NCI-H1105 (cell line): ENCODE measurements around the gene PBX1.

Experiments
- DNase-seq: peaks from one replicate; lab custom pipeline; 2025; lab: John Stamatoyannopoulos, UW

The PBX1 gene

DNA sequence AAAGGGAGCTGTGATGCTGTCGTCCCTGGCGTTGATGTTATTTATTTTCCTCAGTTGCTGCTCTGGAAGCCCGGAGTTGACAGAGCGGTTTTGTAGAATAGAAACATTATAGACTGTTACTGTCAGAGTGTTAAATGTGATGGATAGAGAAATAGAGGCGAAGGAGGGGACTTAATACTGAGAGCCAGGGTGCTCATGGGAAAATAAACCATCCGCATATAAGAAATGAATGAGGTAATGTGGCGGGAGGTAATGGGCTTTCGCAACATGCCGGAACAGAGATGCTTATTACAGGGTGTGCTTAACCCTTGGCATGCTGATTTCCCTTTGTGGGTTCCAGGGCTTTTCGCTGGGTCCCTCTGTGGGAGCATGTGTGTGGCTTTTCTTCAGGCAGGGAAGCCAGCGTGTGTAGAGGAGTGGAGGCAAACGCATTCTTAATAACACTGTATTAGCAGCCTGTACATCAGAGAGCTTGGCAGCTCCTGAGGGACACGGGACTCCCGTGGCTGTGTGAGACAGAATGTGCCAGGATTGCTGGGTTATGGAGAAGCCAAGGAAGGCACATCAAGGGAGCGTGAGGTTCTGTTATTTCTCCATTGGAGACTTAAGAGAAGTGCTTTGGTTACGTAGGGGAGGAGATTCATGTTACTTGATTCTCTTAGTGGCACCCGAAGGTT, 141.0 kb downstream of the PBX1 start:
- DNase-seq: no peak

DNA sequence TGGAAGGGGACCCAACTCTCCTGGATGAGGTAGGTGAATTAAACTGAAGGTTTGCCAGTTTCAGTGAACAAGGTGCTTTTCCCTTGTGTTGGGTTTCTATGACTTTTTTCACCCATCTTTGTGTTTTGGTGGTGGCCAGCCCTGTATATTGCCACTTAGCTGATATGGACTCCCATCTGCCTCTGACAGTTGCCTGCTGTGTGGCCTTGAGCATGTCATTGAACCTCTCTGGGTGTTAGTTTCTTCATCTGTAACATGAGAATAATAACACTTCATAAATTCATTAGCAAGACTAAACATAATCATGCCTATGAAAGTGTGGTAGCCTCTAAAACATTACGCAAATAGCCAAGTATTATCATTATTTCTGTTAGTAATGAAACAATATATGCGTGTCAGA, 141.7 kb downstream of the PBX1 start:
- DNase-seq: no peak

DNA sequence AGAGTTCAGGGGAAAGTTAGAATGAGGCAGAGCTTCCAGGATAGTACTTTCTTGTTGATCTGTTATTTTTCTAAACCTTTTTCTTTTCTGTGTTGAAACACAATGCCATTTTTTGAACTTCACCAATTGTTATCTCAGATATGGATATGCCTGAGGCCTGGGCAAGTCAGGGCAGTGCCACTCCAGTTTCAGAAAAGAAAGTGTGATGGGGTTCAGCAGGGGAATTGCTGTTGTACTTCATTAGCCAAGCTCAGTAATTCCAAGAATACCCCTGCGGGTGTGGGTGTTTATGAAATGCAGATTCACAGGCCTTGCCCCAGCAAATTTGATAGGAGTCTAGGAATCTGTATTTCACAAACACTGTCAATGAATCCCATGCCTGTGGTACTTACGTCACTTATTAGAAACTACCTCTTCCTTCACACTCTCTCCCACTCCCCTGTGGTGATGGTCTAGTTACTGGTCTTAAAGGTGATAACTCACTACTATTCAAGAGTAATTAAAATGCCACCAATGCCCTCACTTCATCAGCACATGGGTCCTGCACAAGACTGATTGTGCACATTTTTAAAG, 142.3 kb downstream of the PBX1 start:
- no peak for DNase-seq

DNA sequence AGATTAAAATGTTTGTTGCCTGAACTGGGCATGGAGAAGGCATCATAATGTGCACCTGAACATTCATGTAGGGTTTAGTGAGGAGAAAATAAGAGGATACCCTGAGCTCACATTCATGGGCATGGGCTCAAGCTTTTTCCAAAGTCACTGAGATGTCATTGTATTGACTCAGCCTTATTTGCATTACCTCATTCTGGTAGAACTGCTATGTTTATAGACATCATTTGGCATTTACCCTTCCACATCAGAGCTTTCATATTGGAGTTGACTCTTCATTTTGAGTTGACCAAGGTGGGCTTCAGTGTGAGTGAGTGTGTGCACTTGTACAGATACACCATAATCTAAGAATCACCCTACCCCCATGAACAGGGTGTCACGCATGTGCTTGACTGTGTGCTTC, 143.2 kb downstream of the PBX1 start:
- DNase-seq: no peak

GRCh38 chr1:164702664-164703063, 143.7 kb downstream of the PBX1 start:
- DNase-seq: no peak

GRCh38 chr1:164703463-164703862, 144.5 kb downstream of the PBX1 start:
- DNase-seq: no peak

DNA sequence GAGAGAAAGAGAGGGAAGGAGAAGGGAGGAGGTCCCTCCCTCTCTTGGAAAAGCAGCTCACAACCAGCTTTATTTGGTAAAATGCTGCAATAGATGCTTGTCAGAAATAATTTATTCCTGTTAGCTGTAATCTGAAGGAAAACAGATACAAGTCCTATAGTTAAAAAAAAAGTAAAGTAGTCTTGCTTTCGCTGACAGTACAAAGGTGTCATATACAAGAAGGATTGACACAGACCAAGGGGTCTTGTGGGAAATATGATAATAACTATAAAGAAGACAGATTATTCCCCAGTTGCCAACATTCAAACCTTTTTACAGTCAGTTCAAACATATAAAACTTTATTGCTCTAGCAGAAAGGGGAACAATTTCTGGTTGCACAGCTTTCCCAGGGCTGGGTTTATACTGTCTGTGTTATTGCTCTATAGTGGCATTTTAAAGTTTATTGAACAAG, 145.0 kb downstream of the PBX1 start:
- DNase-seq: no peak

DNA sequence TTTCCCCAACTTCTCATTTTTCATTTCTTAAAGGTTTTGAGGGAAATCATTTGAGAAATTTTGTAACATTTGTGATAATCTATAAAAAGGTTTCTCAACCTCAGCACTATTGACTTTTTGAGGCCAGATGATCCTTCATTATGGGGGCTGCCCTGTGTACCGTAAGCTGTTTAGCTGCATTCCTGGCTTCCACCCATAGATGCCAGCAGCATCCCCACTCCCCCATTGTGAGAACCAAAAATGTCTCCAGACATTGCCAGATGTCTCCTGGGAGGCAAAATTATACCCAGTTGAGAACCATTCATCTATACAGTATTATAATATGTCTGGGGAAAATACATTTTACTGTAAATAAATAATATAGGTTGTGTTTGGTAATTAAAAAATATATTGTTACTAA, 146.0 kb downstream of the PBX1 start:
- DNase-seq: no peak

DNA sequence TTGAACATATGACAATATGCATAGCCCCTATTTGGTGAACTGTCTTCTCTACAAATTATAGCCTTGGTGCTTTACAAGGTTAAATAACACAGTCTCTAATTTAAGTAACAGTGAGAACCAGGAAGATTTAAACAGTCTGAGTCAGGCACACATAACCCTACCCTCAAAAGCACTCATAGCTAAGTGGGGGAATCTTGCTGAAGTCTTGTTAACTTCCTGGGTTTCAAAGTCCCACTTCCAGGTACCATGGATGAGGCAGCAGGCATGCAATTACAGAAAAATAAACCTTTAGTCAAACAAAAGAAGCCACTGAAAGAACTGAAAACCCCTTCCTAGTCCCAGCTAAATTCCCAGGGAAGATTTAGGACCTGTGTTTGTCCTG, 147.6 kb downstream of the PBX1 start:
- DNase-seq: no peak

DNA sequence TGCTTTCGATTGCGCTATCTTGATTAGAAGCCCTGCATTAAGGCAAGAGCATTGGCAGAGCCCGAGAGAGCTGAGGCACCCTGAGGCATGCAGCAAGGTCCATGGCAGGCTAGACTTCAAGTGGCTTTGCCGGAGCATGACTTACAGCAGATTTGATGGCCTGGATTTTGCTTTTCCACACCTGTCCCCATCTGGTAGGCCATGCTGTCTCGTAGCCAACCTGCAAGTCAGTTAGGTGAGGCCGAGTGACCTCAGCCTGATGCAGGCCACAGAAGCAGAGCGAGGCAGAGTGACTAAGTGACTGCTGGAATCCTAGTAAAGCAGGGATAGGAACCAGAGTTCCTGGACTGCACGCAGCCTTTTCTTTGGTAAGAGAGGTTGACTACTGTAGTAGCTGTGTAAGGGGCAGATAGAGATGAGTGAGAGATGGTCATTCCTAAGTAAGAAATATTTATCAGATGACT, 148.9 kb downstream of the PBX1 start:
- no peak for DNase-seq

GRCh38 chr1:164708596-164708995, 149.6 kb downstream of the PBX1 start:
- DNase-seq: no peak

DNA sequence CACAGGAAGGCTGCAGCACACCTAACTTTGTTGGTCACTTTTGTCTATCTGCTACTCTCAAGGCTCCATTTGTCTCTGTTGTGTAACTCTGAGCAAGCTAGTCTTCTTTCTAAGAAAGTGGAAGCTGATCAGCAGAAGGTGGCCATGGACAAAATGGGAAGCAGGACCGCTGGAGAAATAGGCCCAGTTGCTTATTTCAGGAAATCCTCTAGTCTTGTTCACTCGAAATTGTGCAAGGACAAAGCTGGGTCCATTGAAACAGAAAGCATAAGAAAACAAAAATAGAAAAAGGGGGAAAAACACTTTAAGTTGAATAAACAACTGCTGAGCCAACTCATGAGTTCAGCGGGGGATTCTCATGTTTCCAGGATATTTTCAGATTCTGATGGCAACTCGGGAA, 150.1 kb downstream of the PBX1 start:
- DNase-seq: no peak

DNA sequence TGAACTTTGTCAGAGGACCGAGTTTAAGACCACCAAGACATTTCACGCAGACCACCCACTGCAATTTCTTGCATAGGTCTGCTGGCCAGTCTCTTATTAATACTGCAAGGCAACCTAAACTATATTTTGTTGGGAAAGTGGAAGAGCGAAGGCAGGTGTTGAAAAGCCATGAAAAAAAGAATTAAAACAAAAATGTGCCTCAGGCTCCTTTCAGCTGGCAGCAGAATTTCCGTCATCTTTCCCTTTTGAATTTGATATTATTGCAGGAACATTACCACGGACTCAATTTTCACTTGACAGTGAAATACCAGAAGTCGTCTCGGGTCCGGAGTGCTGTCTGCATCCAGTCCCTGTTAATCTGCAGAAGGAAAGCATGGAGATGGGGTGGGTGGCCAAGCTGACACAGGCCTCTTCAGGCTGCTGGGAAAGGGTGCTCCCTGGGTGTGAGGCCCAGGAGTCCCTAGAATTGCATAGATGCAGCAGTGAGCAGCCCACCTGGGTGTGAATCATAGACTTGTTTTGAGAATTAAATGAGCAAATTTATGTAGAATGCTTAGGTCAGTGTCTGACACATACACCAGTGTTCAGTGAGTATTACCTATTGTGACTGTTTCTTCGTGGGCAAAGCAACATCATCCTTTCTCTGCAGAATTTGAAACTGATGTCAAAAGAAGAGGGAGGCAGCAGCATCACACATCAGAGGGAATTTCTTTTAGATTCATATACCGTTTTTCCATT, 150.7 kb downstream of the PBX1 start:
- no peak for DNase-seq

DNA sequence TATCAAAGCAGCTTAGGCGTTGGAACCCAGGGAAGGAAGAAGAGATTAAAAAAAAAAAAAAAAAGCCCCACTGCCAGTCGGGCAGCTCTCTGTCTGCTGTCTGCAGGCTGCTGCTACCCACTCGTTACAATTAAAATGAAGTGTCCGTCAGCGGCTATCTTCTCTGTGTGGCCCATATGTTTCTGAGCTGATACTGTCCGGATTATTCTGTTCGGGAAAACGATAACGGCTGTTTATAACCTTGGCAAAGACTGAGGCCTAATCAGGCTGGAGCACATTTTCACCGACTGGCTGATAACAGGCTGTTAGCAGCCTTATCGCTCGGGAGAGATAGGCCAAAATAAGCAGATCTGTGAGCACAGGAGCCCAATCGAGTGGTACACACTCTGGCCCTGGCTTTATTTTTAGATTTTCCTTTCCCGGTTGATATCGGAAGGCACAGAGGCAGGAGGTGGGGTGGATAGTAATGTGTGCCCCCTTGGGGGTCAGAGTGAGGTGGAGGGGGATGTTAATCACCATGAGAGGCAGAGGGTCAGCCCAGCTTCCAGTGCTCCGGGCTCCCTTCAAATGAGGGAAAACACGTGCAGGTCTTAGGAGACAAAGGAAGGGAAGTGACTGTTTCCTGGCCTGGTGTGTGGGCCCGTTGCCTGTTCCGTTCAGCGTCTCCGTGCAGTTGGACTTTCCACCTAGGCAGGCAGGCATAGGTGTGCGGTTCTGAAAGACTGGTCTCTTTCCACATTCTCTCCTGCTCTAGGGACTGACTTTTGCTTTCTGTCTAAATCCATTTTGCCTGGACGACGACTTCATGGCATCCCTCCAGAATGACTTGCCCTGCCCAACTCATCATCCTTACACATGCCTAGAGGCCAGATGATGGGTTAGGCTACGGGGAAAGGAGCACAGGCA, 153.4 kb downstream of the PBX1 start:
- no peak for DNase-seq

DNA sequence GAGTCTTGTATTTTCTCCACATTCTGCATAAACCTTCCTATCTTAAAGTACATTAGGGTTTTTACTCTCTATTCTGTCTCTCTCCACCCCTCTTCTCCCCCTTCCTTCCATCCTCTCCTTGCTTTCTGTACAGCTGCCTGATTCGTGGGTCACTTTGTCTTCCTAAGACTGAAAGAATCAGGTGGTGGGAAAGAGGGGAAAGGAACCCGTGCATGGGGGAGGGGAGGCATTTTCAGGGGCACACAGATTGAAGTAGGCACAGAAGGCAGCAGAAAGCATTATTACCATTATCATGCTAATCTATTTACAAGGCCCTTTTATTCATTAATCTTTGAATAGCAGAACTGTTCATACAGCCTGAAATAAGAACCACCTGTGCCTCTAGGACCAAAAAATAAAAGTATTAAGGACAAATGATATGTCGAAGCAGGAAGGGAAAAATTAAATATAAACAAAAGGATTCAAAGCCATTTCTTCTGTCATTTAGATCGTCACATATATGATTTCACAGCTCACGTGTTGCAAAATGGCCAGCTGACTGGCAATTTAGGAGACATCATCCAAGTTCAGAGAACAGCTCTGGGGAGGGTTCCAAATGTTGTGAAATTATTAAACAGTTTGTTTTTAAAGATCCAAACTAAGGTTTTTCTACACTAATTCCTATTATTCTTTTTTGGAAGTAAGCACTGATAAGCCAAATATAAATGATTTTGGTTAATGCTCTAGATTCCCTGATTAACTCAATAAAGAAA, 154.6 kb downstream of the PBX1 start:
- DNase-seq: no peak

GRCh38 chr1:164716992-164717703, 158.2 kb downstream of the PBX1 start:
- DNase-seq: no peak

- DNase-seq: no peak
These were observed 159.8 kb downstream of the PBX1 start for GRCh38 chr1:164718821-164719220.

DNA sequence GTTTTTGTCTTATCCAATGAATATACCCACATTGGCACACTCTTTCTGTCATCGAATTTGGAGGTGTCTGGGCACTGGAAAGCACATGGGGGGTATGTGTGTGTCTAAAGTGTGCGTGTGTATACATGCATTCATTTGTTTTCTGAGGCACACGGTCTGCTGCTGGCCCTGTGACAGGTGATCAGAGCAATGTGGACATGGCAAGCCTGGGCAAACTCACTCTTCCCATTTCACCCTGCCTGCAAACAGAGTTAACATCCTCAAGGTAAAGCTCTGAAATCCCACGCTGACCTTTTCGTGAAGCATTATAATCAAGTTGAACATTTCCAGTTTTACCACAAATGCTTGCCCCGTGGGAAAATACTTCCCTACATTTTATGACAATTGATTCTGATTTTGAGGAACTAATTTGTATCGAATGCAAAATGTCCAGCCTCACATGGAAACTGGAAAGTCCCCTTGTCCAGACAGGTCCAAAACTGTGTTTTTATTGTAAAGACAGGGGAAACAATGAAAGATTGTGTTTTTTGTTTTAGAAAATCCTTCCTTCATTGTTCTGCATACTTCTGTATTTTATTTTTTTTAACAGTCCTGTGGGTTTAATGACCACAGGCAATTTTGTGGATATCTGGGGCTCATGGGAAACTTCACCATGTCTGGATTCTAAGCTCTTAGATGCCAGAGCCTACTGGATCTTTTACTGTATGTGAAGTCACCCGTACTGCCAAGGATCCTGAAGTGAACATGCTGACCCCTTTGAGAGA, 160.9 kb downstream of the PBX1 start:
- no peak for DNase-seq

DNA sequence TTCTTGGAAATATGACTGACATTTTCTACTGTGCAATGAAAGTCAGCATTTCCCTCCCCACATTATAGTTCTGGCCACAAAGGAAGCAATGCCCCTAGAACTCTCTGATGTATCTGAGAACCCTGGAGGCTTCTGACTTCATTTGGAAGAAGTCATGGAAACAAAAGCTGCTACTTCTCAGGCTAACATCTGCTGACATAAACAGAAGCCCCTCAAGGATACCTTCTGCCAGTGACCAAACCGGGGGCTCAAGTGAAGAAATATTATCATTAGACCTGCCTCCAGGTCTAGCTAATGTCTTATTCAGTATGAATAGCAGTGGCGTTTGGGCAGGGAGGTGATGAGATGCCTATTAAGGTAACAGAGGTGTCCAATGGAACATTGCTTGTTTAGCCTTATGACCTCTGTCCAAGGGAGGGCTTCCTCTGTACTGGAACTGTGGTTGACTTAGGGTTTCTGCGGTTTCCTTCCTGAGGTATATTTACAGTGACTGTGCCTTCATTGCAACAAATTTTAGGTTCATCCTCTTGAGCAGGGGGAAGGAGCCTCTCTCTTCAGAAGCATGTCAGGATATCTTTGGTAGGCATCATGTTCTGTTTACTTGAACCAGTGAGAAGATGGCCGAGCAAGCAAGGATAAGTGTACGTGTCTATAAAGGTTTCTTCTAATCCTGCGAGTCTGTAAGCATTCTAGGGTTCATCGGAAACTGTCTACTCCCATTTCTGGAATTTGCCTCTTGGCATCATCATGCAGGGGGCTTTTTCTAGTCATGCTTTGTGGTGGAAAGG, 161.7 kb downstream of the PBX1 start:
- no peak for DNase-seq

DNA sequence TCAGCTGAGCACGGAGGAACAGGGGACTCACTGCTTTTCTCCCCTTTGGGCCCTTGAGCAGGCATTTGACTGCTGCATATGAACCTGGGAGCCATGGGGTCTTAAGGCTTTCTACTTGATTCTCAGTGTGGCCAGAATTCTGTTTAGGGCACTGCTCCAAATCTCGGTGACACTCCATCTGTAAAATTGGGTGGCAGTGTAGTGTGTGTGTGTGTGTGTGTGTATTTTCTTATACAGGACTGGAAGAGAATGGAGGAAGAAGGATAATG, 162.2 kb downstream of the PBX1 start:
- no peak for DNase-seq
